NCI-H446 treated with DMSO at 0.1 percent for 48 hours (cell line): Measurements from ENCODE around the gene BTG3.

Experiments used
- DNase-seq: peaks from one replicate; lab custom pipeline; 2025; lab: John Stamatoyannopoulos, UW

Gene BTG3

GRCh38 chr21:17612565-17613241 lies at the start of gene BTG3:
Gene BTG3 (minus strand): TSS chr21:17612901. CDS start chr21:17609144, 3,757 bp downstream.
- DNase-seq: peak; percentile 65

GRCh38 chr21:17660862-17661261 lies 48.2 kb upstream of the BTG3 start:
- no peak for DNase-seq

- DNase-seq: no peak
Observed at GRCh38 chr21:17660452-17660851, 47.8 kb upstream of the BTG3 start.

- DNase-seq: no peak
Observed at GRCh38 chr21:17658931-17659330, 46.2 kb upstream of the BTG3 start.

GRCh38 chr21:17651526-17651925 lies 38.8 kb upstream of the BTG3 start:
- DNase-seq: no peak

- DNase-seq: no peak
Observed at GRCh38 chr21:17650292-17650691, 37.6 kb upstream of the BTG3 start.

- DNase-seq: no peak
Observed at GRCh38 chr21:17646790-17647189, 34.1 kb upstream of the BTG3 start.

- DNase-seq: no peak
Observed at GRCh38 chr21:17644186-17644585, 31.5 kb upstream of the BTG3 start.

- DNase-seq: no peak
Observed at GRCh38 chr21:17640821-17641220, 28.1 kb upstream of the BTG3 start.

- no peak for DNase-seq
Observed at GRCh38 chr21:17636711-17637110, 24.0 kb upstream of the BTG3 start.

GRCh38 chr21:17631195-17631594 lies 18.5 kb upstream of the BTG3 start:
- peak; percentile 65 for DNase-seq

GRCh38 chr21:17622018-17622417 lies 9.3 kb upstream of the BTG3 start:
- no peak for DNase-seq

- no peak for DNase-seq
Observed at GRCh38 chr21:17616831-17617230, 4.1 kb upstream of the BTG3 start.

GRCh38 chr21:17613242-17613676 lies 558 bp upstream of the BTG3 start:
- no peak for DNase-seq

- DNase-seq: no peak
Observed at GRCh38 chr21:17612023-17612564, 607 bp downstream of the BTG3 start.

- DNase-seq: peak; percentile 81
Observed at GRCh38 chr21:17611414-17612022, 1.2 kb downstream of the BTG3 start.

- no peak for DNase-seq
Observed at GRCh38 chr21:17610911-17611310, 1.8 kb downstream of the BTG3 start.

GRCh38 chr21:17609681-17610080 lies 3.0 kb downstream of the BTG3 start:
- no peak for DNase-seq

- no peak for DNase-seq
Observed at GRCh38 chr21:17607684-17608083, 5.0 kb downstream of the BTG3 start.

GRCh38 chr21:17602874-17603273 lies 9.8 kb downstream of the BTG3 start:
- no peak for DNase-seq

- DNase-seq: no peak
Observed at GRCh38 chr21:17598437-17598836, 14.3 kb downstream of the BTG3 start.

- DNase-seq: no peak
Observed at GRCh38 chr21:17597680-17598079, 15.0 kb downstream of the BTG3 start.

GRCh38 chr21:17590430-17590829 lies 22.3 kb downstream of the BTG3 start:
- DNase-seq: no peak
